GM20431 (cell line): ENCODE results near the gene CACNA2D4.

Source experiments
- in situ Hi-C: fragments of 300-500 bp; cut with MseI, MboI; formaldehyde crosslinking; loops from one replicate; pipeline ENCODE4 v1.15.0; 2020; ENCODE audit warnings: low sequenced_read_pairs; ENCODE audit not compliant: unreplicated experiment

The CACNA2D4 gene

DNA sequence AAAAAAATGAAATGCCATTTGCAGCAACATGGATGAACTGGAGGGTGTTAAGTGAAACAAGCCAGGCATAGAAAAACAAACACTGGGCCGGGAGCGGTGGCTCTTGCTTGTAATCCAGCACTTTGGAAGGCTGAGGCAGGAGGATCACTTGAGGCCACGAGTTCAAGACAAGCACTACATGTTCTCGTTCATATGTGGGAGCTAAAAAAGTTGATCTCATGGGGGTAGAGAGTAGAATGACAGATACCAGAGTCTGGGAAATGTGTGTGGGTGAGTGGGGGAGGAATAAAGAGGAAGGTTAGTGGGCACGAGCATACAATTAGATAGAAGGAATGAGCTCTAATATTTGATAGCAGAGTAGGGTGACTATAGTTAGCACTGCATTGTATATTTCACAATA, 21.5 kb downstream of the CACNA2D4 start:
- in situ Hi-C loops: no loop called here

DNA sequence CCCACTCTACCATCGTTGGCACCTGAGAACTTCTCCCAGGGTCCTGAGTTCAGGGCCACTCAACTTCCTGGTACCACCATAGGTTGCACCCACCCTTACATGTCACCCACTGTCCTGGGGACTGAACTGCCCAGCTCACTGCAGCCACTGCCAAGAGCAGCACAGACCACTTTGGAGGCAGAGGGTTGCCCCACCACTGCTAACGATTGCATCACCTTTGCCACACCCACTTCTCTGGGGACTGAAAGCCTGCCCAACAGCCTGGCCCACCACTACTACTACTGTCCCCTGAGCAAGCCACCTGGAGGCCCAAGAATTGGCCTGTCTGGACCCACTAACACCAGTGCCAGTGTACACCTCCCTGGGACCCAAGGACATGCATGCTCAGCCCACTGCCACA, 27.6 kb downstream of the CACNA2D4 start:
- in situ Hi-C loops: no loop called here

DNA sequence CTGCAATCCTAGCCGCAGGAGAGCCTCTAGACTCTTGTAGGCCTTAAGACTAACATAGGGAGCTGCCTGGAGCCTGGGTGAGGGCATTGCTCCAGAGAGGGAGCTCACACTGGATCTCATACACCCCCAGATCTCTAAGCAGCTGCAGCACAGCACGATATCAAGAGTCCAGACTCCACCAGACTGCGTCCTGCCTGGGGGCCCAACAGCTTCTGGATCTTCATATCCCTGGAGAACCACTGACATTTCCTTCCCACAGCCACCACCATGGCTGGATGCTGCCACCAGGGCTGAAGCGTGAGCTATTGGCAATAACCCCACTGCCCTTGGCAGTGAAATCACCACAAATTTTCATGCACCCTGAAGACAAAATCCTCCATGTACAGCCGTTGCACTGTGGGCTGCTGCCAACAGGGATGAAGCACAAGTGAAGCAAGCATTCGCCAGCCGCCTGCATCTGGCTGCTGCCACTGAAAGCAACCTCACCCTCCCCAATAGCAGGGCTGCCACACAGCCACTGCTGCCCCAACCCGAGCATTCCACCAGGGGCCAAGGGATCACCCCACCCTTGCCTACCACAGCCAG, 28.2 kb downstream of the CACNA2D4 start:
- in situ Hi-C loops: no loop called here

DNA sequence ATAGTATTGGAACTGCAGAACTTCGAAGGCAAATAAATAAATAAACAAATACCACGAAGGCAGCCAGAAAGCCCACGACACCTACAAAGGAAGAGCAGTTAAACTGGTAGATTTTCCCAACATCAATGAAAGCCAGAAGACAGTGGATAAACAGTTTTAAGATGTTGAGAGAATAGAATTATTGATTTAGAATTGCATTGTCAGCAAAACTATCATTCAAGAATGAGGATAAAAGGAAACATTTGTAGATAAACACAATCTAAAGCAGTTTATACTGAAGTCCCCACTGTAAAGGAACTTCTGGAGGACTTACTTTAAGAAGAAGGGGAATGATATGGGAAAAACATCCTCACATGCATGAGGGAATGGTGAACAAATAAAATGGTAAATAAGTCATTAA, 29.5 kb downstream of the CACNA2D4 start:
- in situ Hi-C loops: no loop called here

DNA sequence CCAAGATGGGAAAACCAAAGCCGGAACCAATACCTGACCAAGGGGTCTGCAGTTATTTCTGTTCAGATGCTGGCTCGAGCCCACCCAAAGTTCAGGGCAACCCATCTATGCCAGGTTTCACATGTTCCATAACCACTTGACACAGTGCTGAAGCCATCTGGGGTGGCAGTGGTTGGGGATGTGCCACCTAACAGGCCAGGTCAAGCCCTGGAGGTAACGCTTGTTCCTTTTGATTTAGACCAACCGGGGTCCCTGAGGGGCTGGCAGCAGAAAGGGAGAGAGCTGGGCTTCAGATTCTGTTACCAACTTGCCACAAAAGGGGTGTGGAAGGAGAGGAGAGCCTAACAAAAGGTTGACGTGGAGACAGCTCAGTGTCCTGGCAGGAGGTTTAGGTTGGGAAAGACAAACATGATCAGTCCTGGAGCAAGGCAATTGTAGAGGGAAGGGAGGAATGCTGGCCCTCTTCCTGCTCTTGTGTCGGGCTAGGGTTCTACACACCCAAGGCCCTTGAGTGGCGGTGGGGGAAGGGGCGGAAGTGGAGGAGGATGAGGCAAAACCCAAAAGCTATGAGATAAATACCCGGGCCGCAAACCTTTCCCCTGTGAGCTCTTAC, 31.9 kb downstream of the CACNA2D4 start:
- in situ Hi-C loops: no loop called here

DNA sequence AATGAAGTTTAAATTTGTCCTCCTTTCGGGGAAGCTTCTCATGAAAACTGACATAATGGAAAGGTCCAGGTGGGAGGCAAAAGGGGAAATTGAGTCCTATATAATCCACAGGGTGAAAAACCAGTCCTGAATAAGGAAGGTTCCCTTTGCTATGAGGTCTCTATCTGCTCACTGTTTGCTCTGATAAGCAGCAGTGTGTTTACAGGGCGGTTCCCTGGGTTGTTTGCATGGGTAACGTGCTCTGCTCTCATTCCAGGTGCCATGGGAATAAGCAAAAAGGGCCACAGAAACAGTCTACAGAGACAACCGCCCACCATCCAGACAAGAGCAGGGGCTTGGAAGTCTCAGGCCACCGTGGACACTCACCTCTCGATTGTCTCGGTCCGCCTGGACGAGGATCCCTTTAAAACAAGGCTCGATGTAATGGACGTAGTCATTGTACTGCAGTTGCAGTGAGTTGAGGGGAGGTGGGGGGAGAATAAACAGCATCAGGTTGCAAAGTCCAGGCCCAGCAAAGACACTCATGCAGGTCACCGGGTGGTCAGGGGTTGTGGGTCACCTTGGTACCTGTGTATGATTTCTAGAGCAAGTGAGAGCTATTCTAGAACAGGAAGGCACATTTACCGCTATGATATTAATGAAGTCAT, 32.7 kb downstream of the CACNA2D4 start:
- in situ Hi-C loops: no loop called here

DNA sequence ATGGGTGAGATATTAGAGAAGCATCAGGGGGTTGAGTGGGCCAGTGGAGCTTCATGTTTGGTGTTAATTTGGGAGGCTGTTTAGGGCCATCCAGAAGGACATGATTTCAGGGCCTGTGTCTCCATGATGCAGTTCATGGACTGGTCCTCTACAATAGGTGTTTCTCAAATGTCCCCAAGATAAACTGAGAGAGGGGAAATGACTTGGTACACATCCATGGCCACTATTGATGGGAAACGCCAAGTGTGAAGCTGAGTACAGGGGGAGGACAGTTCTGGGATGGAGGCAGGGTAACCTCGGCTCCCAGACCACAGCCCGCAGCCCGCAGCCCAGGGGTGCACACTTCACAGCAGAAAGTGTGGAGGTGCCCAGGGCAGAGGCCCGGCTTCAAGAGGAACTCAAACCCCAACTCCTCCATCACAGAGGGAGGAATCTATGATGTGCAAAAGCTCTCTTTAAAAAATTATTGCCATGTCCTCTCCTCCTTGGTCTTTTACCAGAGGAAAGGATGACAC, 33.3 kb downstream of the CACNA2D4 start:
- in situ Hi-C loops: no loop called here

DNA sequence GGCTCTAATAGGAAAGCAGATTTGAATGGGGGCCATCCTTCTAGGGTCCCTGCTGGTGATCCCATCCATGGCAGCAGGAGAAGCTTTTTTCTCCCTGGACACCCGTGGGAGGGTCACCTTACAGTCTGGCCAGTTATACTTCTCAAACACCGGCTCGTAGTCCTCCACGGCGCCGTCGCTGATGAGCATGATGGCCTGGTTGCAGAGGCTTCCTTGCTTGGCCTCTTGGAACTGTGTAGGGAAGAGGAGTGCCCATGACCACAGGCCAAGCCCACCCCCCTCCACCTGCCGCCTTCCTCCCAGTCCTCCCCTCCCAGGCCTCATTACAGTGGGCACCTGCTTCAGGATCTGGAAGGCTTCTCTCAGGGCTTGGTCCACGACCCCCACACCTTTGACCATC, 33.8 kb downstream of the CACNA2D4 start:
- in situ Hi-C loops: no loop called here

DNA sequence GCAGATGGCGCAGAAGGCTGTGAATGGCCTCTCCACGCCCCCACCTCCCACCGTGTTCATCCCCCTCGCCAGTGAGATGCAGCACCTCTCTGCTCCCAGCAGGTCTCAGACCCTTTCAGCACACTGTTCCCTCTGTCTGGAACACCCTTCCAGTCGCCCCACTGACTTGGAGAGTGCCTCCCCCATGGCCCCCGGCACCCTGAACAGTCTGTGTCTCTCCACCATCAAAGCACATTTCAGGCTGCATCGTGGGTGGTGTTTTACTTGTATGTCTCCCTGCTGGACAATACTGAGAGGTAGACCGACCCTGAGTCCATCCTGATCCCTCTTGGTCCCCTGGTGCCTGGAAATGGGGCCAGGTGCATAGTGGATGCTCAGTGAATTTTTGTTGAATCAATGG, 34.9 kb downstream of the CACNA2D4 start:
- in situ Hi-C loops: no loop called here

DNA sequence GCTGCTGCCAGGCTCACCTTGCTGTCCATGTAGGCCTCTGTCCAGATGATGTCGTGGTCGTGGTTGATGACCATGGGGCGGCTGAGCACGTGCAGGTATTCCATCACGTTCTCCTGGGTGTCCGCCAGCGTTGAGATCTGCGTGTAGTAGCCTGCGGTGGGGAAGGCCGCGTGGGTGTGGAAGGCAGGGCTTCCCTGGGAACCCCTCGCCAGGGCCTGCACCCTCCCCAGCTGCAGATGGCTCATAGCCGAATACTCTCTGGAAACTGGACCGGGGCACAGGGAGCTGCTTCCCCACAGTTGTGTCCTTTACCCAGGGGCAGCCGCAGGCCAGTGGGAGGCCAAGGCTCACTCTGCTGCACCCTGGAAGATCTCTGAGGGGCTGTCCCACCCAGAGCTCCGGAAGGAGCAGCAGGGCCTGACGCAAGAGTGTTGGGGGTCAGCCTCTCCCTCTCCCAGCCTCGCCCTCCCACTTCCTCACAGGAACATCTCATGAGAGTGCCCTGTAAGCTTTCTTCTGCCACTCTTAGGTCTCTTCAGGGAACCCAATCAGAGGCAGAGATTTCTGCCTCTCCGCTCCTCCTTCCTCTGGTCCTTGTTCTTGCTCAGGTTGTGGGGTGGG, 35.5 kb downstream of the CACNA2D4 start:
- in situ Hi-C loops: no loop called here

DNA sequence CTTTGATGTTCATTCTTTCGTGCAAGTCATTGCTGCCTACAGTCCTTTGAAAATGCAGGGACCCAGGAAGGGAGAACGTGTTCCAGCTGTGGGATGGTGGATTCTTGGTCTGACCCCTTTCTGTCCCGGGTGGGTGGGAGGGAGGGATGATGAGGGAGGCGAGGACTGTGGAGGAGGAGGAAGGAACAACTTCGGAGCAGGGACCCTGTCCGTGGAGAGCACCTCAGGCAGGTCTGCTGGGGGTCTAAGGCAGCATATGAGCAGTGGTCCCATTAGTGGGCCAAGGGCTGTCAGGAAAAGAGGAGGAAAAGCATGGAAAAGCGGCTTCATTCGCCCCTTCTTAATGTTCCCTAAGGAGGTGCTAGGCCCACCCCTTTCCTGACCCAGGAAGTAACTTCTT, 36.0 kb downstream of the CACNA2D4 start:
- in situ Hi-C loops: no loop called here

DNA sequence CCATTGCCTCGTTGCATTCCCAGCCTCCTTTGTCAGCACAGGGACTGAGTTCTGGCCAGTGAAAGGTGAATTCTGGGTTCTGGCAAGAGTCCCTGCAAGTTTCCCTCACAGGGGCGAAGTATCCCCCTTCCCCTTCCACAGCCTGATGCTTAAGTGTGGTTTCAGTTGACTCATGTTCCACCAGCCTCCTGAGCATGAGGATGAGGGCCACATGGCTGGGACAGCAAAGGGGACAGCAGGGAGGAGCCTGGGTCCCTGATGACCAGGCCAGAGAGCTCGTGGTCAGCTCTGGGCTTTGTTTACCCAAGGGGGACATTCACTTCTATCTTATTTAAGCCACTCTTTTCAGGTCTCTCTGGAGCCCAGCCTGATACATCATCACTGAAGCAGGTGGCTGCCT, 36.5 kb downstream of the CACNA2D4 start:
- in situ Hi-C loops: no loop called here

DNA sequence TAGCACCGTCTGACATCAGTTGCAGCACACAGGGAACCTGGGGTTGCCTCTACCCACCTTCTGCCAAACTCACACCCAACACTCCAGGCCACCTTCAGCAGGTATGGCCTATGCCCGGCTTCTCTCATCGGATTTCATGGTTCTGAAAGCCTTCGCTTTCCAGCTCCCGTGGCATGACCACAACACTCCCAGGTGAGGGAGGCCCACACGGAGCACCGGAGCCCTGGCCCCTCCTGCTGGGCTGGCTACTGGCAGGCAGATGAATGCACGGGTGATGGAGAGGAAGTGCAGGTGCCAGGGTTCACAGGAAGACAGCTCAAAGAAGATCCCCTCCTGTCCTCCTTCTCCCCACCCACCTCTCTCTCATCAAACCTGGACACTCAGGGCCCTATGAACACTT, 37.2 kb downstream of the CACNA2D4 start:
- in situ Hi-C loops: no loop called here

DNA sequence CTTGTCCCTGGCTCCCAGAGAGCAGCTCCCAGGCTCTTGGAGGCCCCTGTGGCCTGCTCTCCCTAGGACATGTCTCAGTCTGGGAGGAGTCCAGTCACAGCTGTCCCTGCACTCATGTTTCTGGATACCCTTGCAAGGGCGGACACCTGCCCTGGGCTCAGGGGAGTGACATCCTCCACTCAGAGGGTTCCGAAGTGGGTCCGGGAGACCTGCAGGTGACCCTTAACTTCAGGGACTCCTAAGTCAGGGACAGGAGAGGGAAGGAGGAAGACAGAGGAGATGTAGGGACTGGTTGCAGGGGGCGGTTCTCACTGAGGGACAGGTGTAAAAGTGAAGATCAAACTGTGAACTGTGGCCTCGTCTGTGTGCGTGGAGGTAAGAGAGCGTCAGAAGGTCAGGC, 37.6 kb downstream of the CACNA2D4 start:
- in situ Hi-C loops: no loop called here

DNA sequence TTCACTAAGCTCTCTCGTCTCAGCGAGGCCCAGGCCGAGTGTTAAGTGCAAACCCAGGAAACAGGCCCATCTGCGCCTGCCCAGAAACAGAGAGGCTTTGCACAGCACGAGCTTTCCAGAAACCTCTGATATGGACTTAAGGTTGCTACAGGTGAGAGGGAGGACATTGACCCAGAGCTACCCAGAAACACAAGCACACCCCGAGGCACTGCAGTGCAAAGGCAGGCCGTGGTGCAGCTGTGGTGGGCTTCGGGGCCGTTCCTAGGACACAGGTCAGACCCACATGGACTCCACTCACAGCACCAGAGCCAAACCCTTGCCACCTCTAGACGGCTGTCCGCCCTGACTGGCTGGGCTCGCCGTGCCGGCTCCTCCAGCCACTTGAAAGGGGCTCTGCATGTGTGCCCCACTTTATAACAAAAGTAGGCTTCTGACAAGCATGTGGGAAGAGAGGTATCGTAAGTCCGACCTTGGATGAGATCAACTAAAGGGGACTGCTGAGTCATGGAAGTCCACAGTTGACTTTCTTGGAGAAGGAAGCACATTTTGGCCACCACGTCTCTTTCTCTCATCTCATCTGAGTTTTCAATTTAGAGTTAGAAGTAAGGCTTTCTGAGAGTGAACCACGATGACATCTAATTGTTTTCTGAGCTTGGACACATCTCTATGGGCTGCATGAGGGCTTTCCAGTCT, 38.2 kb downstream of the CACNA2D4 start:
- in situ Hi-C loops: no loop called here

DNA sequence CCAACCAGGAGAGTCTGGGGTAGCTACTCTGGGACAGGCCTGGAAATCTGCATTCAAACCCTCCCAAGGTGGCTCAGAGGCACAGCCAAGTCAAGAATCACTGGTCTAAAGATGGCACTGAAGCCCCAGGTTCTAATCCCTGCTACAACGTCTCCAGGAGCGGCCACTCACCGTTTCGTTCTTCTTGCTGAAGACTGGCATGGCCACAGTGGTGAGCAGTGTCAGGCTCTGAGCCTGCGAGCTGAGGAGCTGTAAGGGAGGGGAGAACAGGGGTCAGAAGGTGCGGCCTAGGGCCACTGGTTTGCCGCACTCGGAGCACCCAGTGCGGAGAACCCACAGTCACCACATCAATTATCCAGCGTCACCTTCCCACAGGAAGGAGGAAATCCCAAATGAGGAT, 38.8 kb downstream of the CACNA2D4 start:
- in situ Hi-C loops: no loop called here

DNA sequence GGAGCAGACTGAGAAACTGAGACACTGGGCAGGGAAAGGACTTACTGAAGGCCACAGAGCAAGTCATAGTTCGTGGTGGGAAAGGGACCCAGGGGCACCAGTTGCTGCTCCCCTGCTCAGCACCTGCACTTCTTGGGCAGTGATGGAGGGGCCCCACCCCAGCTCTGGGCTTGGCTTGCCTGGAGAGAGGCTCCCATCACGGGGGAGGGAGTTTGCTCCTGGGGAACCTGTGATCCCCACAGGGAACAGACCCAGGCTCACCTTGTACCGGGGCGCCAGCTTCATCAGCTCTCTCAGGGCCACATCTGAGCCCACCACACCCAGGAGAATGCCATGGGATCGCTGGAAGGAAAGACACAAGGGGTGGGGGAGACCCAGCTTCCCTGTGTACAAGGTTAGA, 39.8 kb downstream of the CACNA2D4 start:
- in situ Hi-C loops: no loop called here

DNA sequence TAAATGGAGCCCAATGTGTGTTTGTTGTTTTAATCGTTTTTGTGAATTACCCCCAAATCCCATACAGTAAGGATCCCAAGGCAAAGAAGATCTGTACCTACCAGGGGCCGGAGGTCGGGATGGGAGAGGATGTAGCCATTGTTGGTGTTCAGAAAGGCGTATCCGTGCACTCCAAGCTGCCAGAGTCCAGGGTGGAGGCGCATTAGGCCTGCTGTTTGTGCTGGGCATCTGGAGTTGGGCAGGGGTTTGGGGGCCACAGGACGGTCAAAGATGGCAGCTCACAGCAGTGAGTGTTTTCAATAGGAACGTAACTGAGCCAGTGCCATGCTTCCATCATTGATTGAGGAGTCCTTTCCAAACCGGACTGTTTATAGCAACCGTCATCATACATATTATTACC, 40.2 kb downstream of the CACNA2D4 start:
- in situ Hi-C loops: no loop called here

DNA sequence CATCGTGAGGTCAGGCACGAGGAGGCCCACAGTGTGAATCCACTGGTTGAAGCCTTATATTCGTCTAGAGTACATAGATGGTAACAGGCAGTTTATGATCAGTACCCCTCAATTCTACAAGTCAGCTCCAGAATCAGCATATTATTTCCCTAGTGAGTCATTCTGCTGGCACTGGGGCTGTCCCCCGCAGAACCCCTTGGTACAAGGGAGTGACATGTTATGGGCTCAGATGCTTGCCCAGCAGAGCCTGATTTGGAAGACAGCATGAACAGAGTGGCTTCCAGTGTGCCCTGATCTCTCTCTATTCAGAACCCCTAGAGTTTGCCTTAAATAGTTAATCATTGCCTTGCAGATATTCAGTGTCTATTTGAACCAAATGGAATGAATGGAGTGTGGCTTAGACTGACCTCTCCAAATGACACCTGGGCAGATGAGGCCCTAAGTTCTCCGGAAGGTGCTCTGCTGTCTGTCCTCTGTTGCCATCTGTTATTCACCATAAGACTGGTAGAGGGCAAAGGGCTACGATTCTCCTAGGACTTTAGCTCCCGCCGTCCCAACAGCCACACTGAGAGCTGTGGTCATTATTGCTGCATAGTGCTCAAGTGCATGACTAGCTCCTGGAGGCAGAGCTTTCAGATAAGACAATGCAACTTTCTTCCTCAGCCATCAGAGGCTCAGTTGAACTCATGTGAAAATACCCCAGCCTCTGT, 41.1 kb downstream of the CACNA2D4 start:
- in situ Hi-C loops: no loop called here

DNA sequence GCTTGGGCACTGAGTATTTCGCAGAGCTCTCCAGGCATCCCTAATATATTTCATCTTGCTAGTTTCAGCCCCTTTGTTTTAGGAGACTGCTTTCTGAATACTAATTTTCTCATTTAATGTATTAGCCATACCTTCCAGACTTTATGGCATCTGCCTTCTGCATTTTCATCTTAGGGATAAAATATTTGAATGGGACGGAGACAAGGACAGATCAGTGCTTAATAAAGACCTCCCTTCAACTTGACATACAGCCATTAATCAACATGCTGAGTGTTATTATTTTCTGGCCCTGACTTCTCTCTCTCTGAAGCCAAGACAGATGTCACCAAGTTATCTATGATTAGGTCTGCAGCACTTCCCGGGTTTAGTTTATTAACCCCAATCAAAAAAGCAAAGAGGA, 42.4 kb downstream of the CACNA2D4 start:
- in situ Hi-C loops: no loop called here
